ENCODE measurements around the gene SH3PXD2B.

DNA sequence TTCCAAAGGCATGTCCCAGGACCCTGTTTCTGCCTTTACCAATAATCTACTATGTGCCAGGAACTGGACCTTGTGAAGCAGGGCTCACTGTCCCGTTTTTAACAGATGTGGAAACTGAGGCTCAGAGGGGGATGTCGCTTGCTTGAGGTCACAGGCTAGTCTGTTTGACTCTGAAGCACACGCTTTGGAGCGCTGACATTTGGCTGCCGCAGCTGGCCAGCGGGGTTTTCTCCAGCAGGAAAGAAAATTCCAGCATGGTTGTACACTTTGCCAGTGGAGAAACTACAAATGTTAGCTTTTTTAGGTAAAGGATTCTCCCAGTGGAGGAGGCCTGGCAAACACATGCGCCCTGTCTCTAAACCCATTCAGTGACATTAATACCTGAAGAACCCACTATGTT lies 50.5 kb downstream of the SH3PXD2B start:
- TF ChIP-seq, protein P1, sequence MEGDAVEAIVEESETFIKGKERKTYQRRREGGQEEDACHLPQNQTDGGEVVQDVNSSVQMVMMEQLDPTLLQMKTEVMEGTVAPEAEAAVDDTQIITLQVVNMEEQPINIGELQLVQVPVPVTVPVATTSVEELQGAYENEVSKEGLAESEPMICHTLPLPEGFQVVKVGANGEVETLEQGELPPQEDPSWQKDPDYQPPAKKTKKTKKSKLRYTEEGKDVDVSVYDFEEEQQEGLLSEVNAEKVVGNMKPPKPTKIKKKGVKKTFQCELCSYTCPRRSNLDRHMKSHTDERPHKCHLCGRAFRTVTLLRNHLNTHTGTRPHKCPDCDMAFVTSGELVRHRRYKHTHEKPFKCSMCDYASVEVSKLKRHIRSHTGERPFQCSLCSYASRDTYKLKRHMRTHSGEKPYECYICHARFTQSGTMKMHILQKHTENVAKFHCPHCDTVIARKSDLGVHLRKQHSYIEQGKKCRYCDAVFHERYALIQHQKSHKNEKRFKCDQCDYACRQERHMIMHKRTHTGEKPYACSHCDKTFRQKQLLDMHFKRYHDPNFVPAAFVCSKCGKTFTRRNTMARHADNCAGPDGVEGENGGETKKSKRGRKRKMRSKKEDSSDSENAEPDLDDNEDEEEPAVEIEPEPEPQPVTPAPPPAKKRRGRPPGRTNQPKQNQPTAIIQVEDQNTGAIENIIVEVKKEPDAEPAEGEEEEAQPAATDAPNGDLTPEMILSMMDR (IDR thresholded peaks at IDR 0.05): no peak
- no peak for TF ChIP-seq POLR2AphosphoS5 (IDR thresholded peaks at IDR 0.05; ENCODE audit: insufficient read depth in 1 of 2, low read depth in 1 of 2)
- no peak for TF ChIP-seq POLR2A (IDR thresholded peaks at IDR 0.05)

All from vagina (tissue), 2 donors.